Neutrophil (primary cell): Measurements from ENCODE around the gene DCN.

Experiments used
- H3K27ac ChIP-seq: fragments of 200-600 bp; sonication (generic); 2 replicates; pipeline ENCODE4 v1.5.1; 2016; ENCODE audit warnings: mild to moderate bottlenecking, moderate library complexity
- H3K27me3 ChIP-seq: fragments of 200-600 bp; sonication (generic); 2 replicates; pipeline ENCODE4 v1.6.0; 2016; ENCODE audit warnings: mild to moderate bottlenecking
- H3K36me3 ChIP-seq: fragments of 200-600 bp; sonication (generic); 2 replicates; pipeline ENCODE4 v1.5.1; 2017
- H3K4me1 ChIP-seq, 2 experiments: fragments of 200-600 bp in 1 of 2; sonication (generic) in 1 of 2; 1 replicate in 1 of 2; 2 replicates in 1 of 2; pipeline versions ENCODE4 v1.5.1 to v1.6.1; 2013 to 2016; ENCODE audit warnings: low read depth in 1 of 2, low read length in 1 of 2, mild to moderate bottlenecking in 1 of 2, moderate library complexity in 1 of 2; ENCODE audit not compliant: control insufficient read depth in 1 of 2, insufficient read depth in 1 of 2
- H3K4me3 ChIP-seq, 2 experiments: fragments of 200-600 bp in 1 of 2; sonication (generic) in 1 of 2; 1 replicate in 1 of 2; 2 replicates in 1 of 2; pipeline ENCODE4 v1.5.1; 2013 to 2016; ENCODE audit warnings: low read depth in 1 of 2, low read length in 1 of 2, mild to moderate bottlenecking in 1 of 2, moderate library complexity in 1 of 2
- H3K9me3 ChIP-seq: fragments of 200-600 bp; sonication (generic); 2 replicates; pipeline ENCODE4 v1.5.1; 2016
- CTCF ChIP-seq: fragments of 200-600 bp; sonication (generic); IDR thresholded peaks from 2 replicates; pipeline ENCODE4 v1.5.1; 2016; ENCODE audit warnings: antibody characterized with exemption

The DCN gene

GRCh38 chr12:91139286-91139685 lies 43.3 kb downstream of the DCN start:
- Histone ChIP-seq H3K9me3 (no peaks in the 10 kb centered on the region), H3K27ac (no peak overlapping the region), H3K4me1 (no peaks in the 10 kb centered on the region), H3K36me3 (no peaks in the 10 kb centered on the region), H3K27me3 (no peaks in the 10 kb centered on the region), H3K4me3 (no peak overlapping the region)
- TF ChIP-seq CTCF = no peak

GRCh38 chr12:91138337-91138920 lies 44.2 kb downstream of the DCN start:
- no peaks in the 10 kb centered on the region for H3K27me3 ChIP-seq
- TF ChIP-seq CTCF = no peak
- H3K36me3 ChIP-seq = no peaks in the 10 kb centered on the region
- H3K9me3 ChIP-seq = no peaks in the 10 kb centered on the region
- H3K4me3 ChIP-seq = no peak overlapping the region
- no peaks in the 10 kb centered on the region for H3K4me1 ChIP-seq
- H3K27ac ChIP-seq = no peak overlapping the region

GRCh38 chr12:91133871-91134270 lies 48.7 kb downstream of the DCN start:
- no peaks in the 10 kb centered on the region for H3K4me1 ChIP-seq
- H3K4me3 ChIP-seq = no peak overlapping the region
- TF ChIP-seq CTCF = no peak
- no peaks in the 10 kb centered on the region for H3K27me3 ChIP-seq
- H3K27ac ChIP-seq = no peak overlapping the region
- no peaks in the 10 kb centered on the region for H3K9me3 ChIP-seq
- H3K36me3 ChIP-seq = no peaks in the 10 kb centered on the region

- H3K9me3 ChIP-seq = no peaks in the 10 kb centered on the region
- no peak overlapping the region for H3K27ac ChIP-seq
- no peaks in the 10 kb centered on the region for H3K27me3 ChIP-seq
- no peak overlapping the region for H3K4me3 ChIP-seq
- no peak for TF ChIP-seq CTCF
- H3K36me3 ChIP-seq = no peaks in the 10 kb centered on the region
- H3K4me1 ChIP-seq = no peaks in the 10 kb centered on the region
Measured at GRCh38 chr12:91129662-91130362, 52.8 kb downstream of the DCN start.

GRCh38 chr12:91127751-91128150 lies 54.9 kb downstream of the DCN start:
- Histone ChIP-seq H3K27me3 (no peaks in the 10 kb centered on the region), H3K4me1 (no peaks in the 10 kb centered on the region), H3K27ac (no peak overlapping the region), H3K4me3 (no peak overlapping the region), H3K36me3 (no peaks in the 10 kb centered on the region), H3K9me3 (no peaks in the 10 kb centered on the region)
- no peak for TF ChIP-seq CTCF
